HG03442 (cell line): Measurements from ENCODE around the gene ID2.
"Not testable (repeated sequence)": the region's sequence is repeated elsewhere in the genome, so short reads cannot be mapped to it uniquely, and the experiment has no call there.

ENCODE experiments used
- ATAC-seq: cut with Tn5 transposase; IDR thresholded peaks from one replicate; pipeline ENCODE4 v1.9.1; 2021; ENCODE audit warnings: mild to moderate bottlenecking, moderate library complexity; ENCODE audit not compliant: unreplicated experiment

The ID2 gene

GRCh38 chr2:8725838-8726237 lies 44.0 kb downstream of the ID2 start:
- no peak for ATAC-seq

- no peak for ATAC-seq
Observed at GRCh38 chr2:8728305-8729015, 46.6 kb downstream of the ID2 start.

- not testable (repeated sequence) for ATAC-seq
Observed at GRCh38 chr2:8729101-8729500, 47.2 kb downstream of the ID2 start.

- no peak for ATAC-seq
Observed at GRCh38 chr2:8729939-8730338, 48.1 kb downstream of the ID2 start.

GRCh38 chr2:8732601-8733000 lies 50.7 kb downstream of the ID2 start:
- ATAC-seq, result no peak
